Fibroblast of lung (primary cell): ENCODE results near the gene BTBD7. TPM values are rescaled to one million over a fixed set of nuclear protein-coding genes. Genes with fewer than 3 reads are reported as not detected.

Experiments used
- DNase-seq, 2 donors: peaks; one replicate each; pipeline versions ENCODE4 v3.0.0 to v3.0.0-alpha.2; 2010; ENCODE audit warnings: low read depth in 2 of 2
- H2AFZ ChIP-seq: 2 replicates; pipeline ENCODE4 v1.5.1; 2012; ENCODE audit warnings: low read length, control low read depth, inconsistent platforms
- H3K27ac ChIP-seq: 2 replicates; pipeline ENCODE4 v1.5.1; 2011; ENCODE audit warnings: low read length, control low read depth; ENCODE audit not compliant: insufficient read depth
- H3K27me3 ChIP-seq: 2 replicates; pipeline ENCODE4 v1.5.1; 2011; ENCODE audit warnings: mild to moderate bottlenecking, low read length; ENCODE audit not compliant: control insufficient read depth, insufficient read depth
- H3K36me3 ChIP-seq: 2 replicates; pipeline ENCODE4 v1.5.1; 2011; ENCODE audit warnings: low read length; ENCODE audit not compliant: control insufficient read depth, insufficient read depth
- H3K4me1 ChIP-seq: 2 replicates; pipeline ENCODE4 v1.5.1; 2011; ENCODE audit warnings: low read length; ENCODE audit not compliant: control insufficient read depth, insufficient read depth; ENCODE audit errors: extremely low read depth
- H3K4me2 ChIP-seq: 2 replicates; pipeline ENCODE4 v1.5.1; 2011; ENCODE audit warnings: low read length, control low read depth; ENCODE audit not compliant: insufficient read depth; ENCODE audit errors: extremely low read depth
- H3K4me3 ChIP-seq, 4 experiments: fragments of 200-600 bp in 1 of 4; sonication (generic) in 1 of 4; replicated peaks in 1 of 4; 2 replicates each; pipeline ENCODE4 v1.5.1; 2011 to 2016; ENCODE audit warnings: low read length in 4 of 4, low read depth in 3 of 4, mild to moderate bottlenecking in 3 of 4, control low read depth in 2 of 4, inconsistent platforms in 1 of 4, mixed read lengths in 1 of 4; ENCODE audit not compliant: insufficient read depth in 1 of 4; ENCODE audit errors: control extremely low read depth in 1 of 4
- H3K79me2 ChIP-seq: 2 replicates; pipeline ENCODE4 v1.5.1; 2012; ENCODE audit warnings: mild to moderate bottlenecking, low read length, inconsistent platforms; ENCODE audit not compliant: control insufficient read depth, insufficient read depth
- H3K9ac ChIP-seq: 2 replicates; pipeline ENCODE4 v1.5.1; 2011; ENCODE audit warnings: mild to moderate bottlenecking, low read length, control low read depth; ENCODE audit not compliant: insufficient read depth
- H3K9me3 ChIP-seq: 2 replicates; pipeline ENCODE4 v1.5.1; 2012; ENCODE audit warnings: low read depth, low read length; ENCODE audit not compliant: control insufficient read depth, insufficient read depth
- H4K20me1 ChIP-seq: 2 replicates; pipeline ENCODE4 v1.5.1; 2011; ENCODE audit warnings: low read length; ENCODE audit not compliant: control insufficient read depth, insufficient read depth; ENCODE audit errors: extremely low read depth
- EZH2 ChIP-seq: IDR thresholded peaks from 2 replicates; pipeline ENCODE4 v1.5.1; 2012; ENCODE audit warnings: low read length, control low read depth, mild to moderate bottlenecking; ENCODE audit errors: missing control alignments
- polyA plus RNA-seq, 2 donors: library from polyadenylated mRNA; depleted of rRNA in 1 of 2; stranded (reverse) in 1 of 2; unstranded in 1 of 2; fragments of >200 nt; gene quantifications; 2 replicates each; pipeline ENCODE4 v1.2.1, GENCODE V29; 2011 to 2012; ENCODE audit warnings: missing spikeins in 1 of 2
- total RNA-seq: library from RNA; depleted of rRNA; stranded (reverse); fragments of >200 nt; gene quantifications from 2 replicates; pipeline ENCODE4 v1.2.1, GENCODE V29; 2014
- TF ChIP-seq, protein P1 (sequence below), 2 donors: IDR thresholded peaks in 1 of 2; conservative IDR thresholded peaks in 1 of 2; 1 replicate in 1 of 2; 2 replicates in 1 of 2; pipeline ENCODE4 v1.5.1; 2011 to 2012; ENCODE audit warnings: low read length in 2 of 2, control low read depth in 1 of 2, inconsistent platforms in 1 of 2, low read depth in 1 of 2, mild to moderate bottlenecking in 1 of 2

BTBD7 gene
- total and polyA plus RNA-seq, 2 donors (not counting 1 experiment from before 2014, with no cell fraction given) = 20.5 to 25.9 TPM

DNA sequence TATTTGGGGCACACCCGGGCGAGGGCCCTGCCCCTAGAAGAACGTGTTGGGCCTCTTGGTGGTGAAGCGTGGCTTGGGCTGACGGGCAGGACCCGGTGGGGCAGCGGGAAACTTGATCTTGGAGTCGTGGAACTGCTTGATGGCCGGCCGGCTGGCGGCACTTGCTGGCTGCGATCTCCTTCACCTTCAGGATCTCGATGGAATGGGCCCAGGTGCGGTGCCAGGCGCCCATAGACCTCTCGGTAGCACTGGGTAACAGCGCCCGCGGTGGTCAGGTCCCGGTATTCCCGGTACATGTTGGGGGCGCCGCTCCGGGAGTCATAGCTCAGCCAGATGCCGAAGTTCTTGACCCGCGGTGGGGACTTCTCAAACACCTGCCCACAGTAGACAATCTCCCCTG, 109.3 kb downstream of the BTBD7 start:
- no peak overlapping the region for H3K4me2 ChIP-seq
- H3K27me3 ChIP-seq = no peaks in the 10 kb centered on the region
- TF ChIP-seq EZH2 = no peak
- no peaks in the 10 kb centered on the region for H3K9me3 ChIP-seq
- no peak overlapping the region for H3K4me3 ChIP-seq
- no peak overlapping the region for H3K9ac ChIP-seq
- no peak for DNase-seq
- peaks cover 6% of the 10 kb centered on the region for H3K36me3 ChIP-seq
- H3K79me2 ChIP-seq = no peaks in the 10 kb centered on the region
- no peaks in the 10 kb centered on the region for H3K4me1 ChIP-seq
- no peak overlapping the region for H2AFZ ChIP-seq
- no peak overlapping the region for H3K27ac ChIP-seq
- H4K20me1 ChIP-seq = no peaks in the 10 kb centered on the region

DNA sequence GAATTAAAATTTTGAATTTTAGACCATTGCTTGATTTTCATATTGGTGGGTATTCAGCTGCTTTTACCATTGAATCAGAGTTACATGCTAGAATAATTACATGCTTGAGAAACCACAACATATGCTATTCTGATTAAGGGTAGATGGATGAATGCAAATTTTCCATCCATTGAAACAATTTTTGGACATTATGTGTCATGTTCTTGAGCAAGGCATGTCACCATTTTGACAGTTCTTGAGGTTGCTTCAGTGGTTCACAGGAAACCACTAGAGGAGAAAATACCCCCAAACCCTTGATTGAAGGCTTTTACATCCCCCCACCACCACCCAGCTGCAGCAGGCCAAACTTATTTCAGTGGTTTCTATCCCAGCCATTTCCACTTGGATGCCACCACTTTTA, 112.3 kb downstream of the BTBD7 start:
- Histone ChIP-seq H3K4me1 (no peaks in the 10 kb centered on the region), H3K27ac (no peak overlapping the region), H4K20me1 (no peaks in the 10 kb centered on the region), H3K36me3 (no peaks in the 10 kb centered on the region), H3K79me2 (no peaks in the 10 kb centered on the region), H3K9ac (no peak overlapping the region), H3K27me3 (no peaks in the 10 kb centered on the region), H3K4me2 (no peak overlapping the region), H3K9me3 (no peaks in the 10 kb centered on the region), H2AFZ (no peak overlapping the region), H3K4me3 (no peak overlapping the region)
- no peak for DNase-seq
- TF ChIP-seq, protein P1, sequence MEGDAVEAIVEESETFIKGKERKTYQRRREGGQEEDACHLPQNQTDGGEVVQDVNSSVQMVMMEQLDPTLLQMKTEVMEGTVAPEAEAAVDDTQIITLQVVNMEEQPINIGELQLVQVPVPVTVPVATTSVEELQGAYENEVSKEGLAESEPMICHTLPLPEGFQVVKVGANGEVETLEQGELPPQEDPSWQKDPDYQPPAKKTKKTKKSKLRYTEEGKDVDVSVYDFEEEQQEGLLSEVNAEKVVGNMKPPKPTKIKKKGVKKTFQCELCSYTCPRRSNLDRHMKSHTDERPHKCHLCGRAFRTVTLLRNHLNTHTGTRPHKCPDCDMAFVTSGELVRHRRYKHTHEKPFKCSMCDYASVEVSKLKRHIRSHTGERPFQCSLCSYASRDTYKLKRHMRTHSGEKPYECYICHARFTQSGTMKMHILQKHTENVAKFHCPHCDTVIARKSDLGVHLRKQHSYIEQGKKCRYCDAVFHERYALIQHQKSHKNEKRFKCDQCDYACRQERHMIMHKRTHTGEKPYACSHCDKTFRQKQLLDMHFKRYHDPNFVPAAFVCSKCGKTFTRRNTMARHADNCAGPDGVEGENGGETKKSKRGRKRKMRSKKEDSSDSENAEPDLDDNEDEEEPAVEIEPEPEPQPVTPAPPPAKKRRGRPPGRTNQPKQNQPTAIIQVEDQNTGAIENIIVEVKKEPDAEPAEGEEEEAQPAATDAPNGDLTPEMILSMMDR (conservative IDR thresholded peaks at IDR 0.05 in 1 of 2, IDR thresholded peaks at IDR 0.05 in 1 of 2; ENCODE audit: low read depth in 1 of 2, low read length in 2 of 2) = no peak
- no peak for TF ChIP-seq EZH2

DNA sequence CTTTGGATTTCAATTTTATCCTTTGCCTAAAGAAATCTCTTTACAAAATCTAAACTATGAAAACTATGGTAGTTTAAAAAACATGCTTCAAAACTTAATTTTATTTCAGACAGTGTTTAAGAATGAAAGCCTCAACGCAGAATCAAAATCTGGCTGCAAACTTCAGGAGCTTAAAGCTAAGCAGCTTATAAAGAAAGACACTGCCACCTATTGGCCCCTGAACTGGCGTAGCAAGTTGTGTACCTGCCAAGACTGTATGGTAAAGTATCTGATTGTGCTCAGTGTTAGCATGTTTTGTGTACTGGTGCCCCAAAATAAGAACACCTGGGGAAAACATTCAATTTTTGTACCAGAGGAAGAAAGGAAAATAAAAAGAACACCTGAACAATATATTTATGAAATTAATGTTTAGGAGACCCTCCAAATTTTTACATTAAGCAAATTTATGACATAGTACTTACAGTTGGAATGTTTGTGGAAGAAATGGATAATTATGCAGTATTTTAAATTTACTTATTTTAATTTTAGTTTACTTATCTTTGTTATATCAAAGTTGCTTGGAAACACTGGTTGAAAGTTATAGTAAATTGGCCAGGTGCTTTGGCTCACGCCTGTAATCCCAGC, 113.6 kb downstream of the BTBD7 start:
- no peak overlapping the region for H3K4me2 ChIP-seq
- H3K27me3 ChIP-seq = no peaks in the 10 kb centered on the region
- H3K4me3 ChIP-seq = no peak overlapping the region
- no peak overlapping the region for H2AFZ ChIP-seq
- H3K9me3 ChIP-seq = no peaks in the 10 kb centered on the region
- no peak overlapping the region for H3K9ac ChIP-seq
- no peak for TF ChIP-seq EZH2
- TF ChIP-seq, protein P1 (conservative IDR thresholded peaks at IDR 0.05 in 1 of 2, IDR thresholded peaks at IDR 0.05 in 1 of 2; ENCODE audit: low read depth in 1 of 2, low read length in 2 of 2) = peak; percentile 42 to 60
- no peaks in the 10 kb centered on the region for H4K20me1 ChIP-seq
- peak; percentile 56 to 72 for DNase-seq
- H3K36me3 ChIP-seq = peaks cover 3% of the 10 kb centered on the region
- H3K27ac ChIP-seq = no peak overlapping the region
- no peaks in the 10 kb centered on the region for H3K79me2 ChIP-seq
- H3K4me1 ChIP-seq = no peaks in the 10 kb centered on the region
